Esophagus muscularis mucosa (tissue), 4 donors: ENCODE results near the gene FANCI. TPM values are rescaled to one million over a fixed set of nuclear protein-coding genes. Genes with fewer than 3 reads are reported as not detected.

Source experiments
- DNase-seq: peaks from one replicate; pipeline ENCODE4 v3.0.0-alpha.2; 2017; ENCODE audit errors: extremely low spot score
- H3K27ac ChIP-seq, 4 donors: fragments of 200-600 bp; sonication (generic); replicated peaks in 1 of 4; 1 replicate in 3 of 4; 2 replicates in 1 of 4; pipeline ENCODE4 v1.5.1; 2016 to 2019; ENCODE audit warnings: mild to moderate bottlenecking in 1 of 4
- H3K27me3 ChIP-seq, 4 donors: fragments of 200-600 bp; sonication (generic); one replicate each; pipeline versions ENCODE4 v1.5.1 to v1.6.0; 2016 to 2019
- H3K36me3 ChIP-seq, 4 donors: fragments of 200-600 bp; sonication (generic); one replicate each; pipeline ENCODE4 v1.5.1; 2016 to 2019
- H3K4me1 ChIP-seq, 4 donors: fragments of 200-600 bp; sonication (generic); one replicate each; pipeline ENCODE4 v1.5.1; 2016 to 2019
- H3K4me3 ChIP-seq, 4 donors: fragments of 200-600 bp; sonication (generic); 1 replicate in 2 of 4; 2 replicates in 2 of 4; pipeline ENCODE4 v1.5.1; 2016 to 2019; ENCODE audit warnings: mild to moderate bottlenecking in 4 of 4, moderate library complexity in 1 of 4
- H3K9me3 ChIP-seq, 4 donors: fragments of 200-600 bp; sonication (generic); 1 replicate in 3 of 4; 2 replicates in 1 of 4; pipeline ENCODE4 v1.5.1; 2016 to 2019
- CTCF ChIP-seq, 3 experiments: fragments of 200-600 bp in 2 of 3; fragments of 450-650 bp in 1 of 3; sonication (generic) in 2 of 3; IDR thresholded peaks; one replicate each; pipeline ENCODE4 v1.5.1; 2017 to 2019; ENCODE audit warnings: antibody characterized with exemption in 3 of 3, mild to moderate bottlenecking in 2 of 3, moderate library complexity in 1 of 3
- EP300 ChIP-seq: sonication (generic); formaldehyde crosslinking; IDR thresholded peaks from one replicate; pipeline ENCODE4 v1.6.1; 2017; ENCODE audit warnings: antibody characterized with exemption
- POLR2A ChIP-seq: fragments of 450-650 bp; IDR thresholded peaks from one replicate; pipeline ENCODE4 v1.6.1; 2017; ENCODE audit warnings: antibody characterized with exemption, moderate library complexity, mild to moderate bottlenecking, low read depth
- POLR2AphosphoS5 ChIP-seq, 2 donors: sonication (generic); formaldehyde crosslinking; IDR thresholded peaks; one replicate each; pipeline ENCODE4 v1.6.1; 2017; ENCODE audit warnings: antibody characterized with exemption in 2 of 2
- WGBS: methylation state at CpG from one replicate; pipeline ENCODE4 v1.1.5; 2018; 5-methylcytosine and 5-hydroxymethylcytosine counted together
- intact Hi-C: fragments of 100-400 bp; cut with DNase I; formaldehyde crosslinking; loops from one replicate; pipeline ENCODE4 v1.15.1; 2023
- total RNA-seq, 4 donors: library from RNA; depleted of rRNA; stranded (reverse); fragments of >200 nt; gene quantifications; one replicate each; pipeline versions ENCODE4 v1.1.0 to v1.2.1, GENCODE V29; 2016

Gene FANCI
- total RNA-seq, 4 donors from 2014 or later: 3.5 to 10.2 (median 4.0) TPM

GRCh38 chr15:89197503-89197971 lies 46.2 kb upstream of the FANCI start:
- peak overlapping the region; percentile 24 to 59 (median 47) for H3K27ac ChIP-seq
- peaks cover 48 to 91% (median 67%) of the 10 kb centered on the region in 4 donors for H3K36me3 ChIP-seq
- intact Hi-C loops: no loop called here
- no peak overlapping the region for H3K4me3 ChIP-seq
- no peaks in the 10 kb centered on the region for H3K27me3 ChIP-seq
- peaks cover 10 to 26% (median 20%) of the 10 kb centered on the region in 4 donors for H3K4me1 ChIP-seq
- 68% methylated on average over 4 of the region's 4 CpGs for WGBS
- TF ChIP-seq POLR2AphosphoS5 (IDR thresholded peaks at IDR 0.05) (peak in 1 of 2 donors; percentile 11), POLR2A (no peak), EP300 (no peak)
- no peaks in the 10 kb centered on the region for H3K9me3 ChIP-seq
- DNase-seq: no peak

GRCh38 chr15:89198196-89198595 lies 45.6 kb upstream of the FANCI start:
- 85% methylated on average over 2 of the region's 2 CpGs for WGBS
- Histone ChIP-seq H3K36me3 (peaks cover 42 to 84% (median 60%) of the 10 kb centered on the region in 4 donors), H3K27ac (peak overlapping the region in 3 of 4 donors; percentile 9 to 69 (median 59)), H3K4me3 (no peak overlapping the region), H3K9me3 (no peaks in the 10 kb centered on the region), H3K27me3 (no peaks in the 10 kb centered on the region), H3K4me1 (peaks cover 10 to 26% (median 20%) of the 10 kb centered on the region in 4 donors)
- intact Hi-C loops: no loop called here
- no peak for DNase-seq
- no peak for TF ChIP-seq CTCF (IDR thresholded peaks at IDR 0.05)
- TF ChIP-seq POLR2A: no peak
- no peak for TF ChIP-seq POLR2AphosphoS5 (IDR thresholded peaks at IDR 0.05)
- no peak for TF ChIP-seq EP300

GRCh38 chr15:89198934-89199333 lies 44.8 kb upstream of the FANCI start:
- Histone ChIP-seq H3K27me3 (no peaks in the 10 kb centered on the region), H3K36me3 (peaks cover 34 to 77% (median 53%) of the 10 kb centered on the region in 4 donors), H3K4me3 (no peak overlapping the region), H3K4me1 (peaks cover 10 to 26% (median 20%) of the 10 kb centered on the region in 4 donors), H3K27ac (peak overlapping the region in 3 of 4 donors; percentile 11 to 69 (median 59)), H3K9me3 (no peaks in the 10 kb centered on the region)
- no peak for DNase-seq
- TF ChIP-seq POLR2AphosphoS5 (IDR thresholded peaks at IDR 0.05) (no peak), POLR2A (no peak), CTCF (IDR thresholded peaks at IDR 0.05) (no peak), EP300 (no peak)
- intact Hi-C loops: no loop called here
- WGBS: 82% methylated on average over 3 of the region's 3 CpGs

- Histone ChIP-seq H3K4me1 (peaks cover 10 to 26% (median 20%) of the 10 kb centered on the region in 4 donors), H3K9me3 (no peaks in the 10 kb centered on the region), H3K27me3 (no peaks in the 10 kb centered on the region), H3K4me3 (no peak overlapping the region), H3K36me3 (peaks cover 26 to 68% (median 45%) of the 10 kb centered on the region in 4 donors), H3K27ac (peak overlapping the region; percentile 3 to 69 (median 36))
- TF ChIP-seq EP300 (no peak), CTCF (IDR thresholded peaks at IDR 0.05) (no peak), POLR2AphosphoS5 (IDR thresholded peaks at IDR 0.05) (no peak), POLR2A (no peak)
- intact Hi-C loops: loop anchor here (10.0 kb wide), 2 partner anchors 105 to 235 kb away; no protein-coding TSS in a partner anchor
- no peak for DNase-seq
- 59% methylated on average over 6 of the region's 6 CpGs for WGBS
Observed at GRCh38 chr15:89199746-89200145, 44.0 kb upstream of the FANCI start.

GRCh38 chr15:89200182-89200581 lies 43.6 kb upstream of the FANCI start:
- Histone ChIP-seq H3K4me1 (peaks cover 10 to 25% (median 19%) of the 10 kb centered on the region in 4 donors), H3K36me3 (peaks cover 22 to 64% (median 40%) of the 10 kb centered on the region in 4 donors), H3K9me3 (no peaks in the 10 kb centered on the region), H3K4me3 (no peak overlapping the region), H3K27me3 (no peaks in the 10 kb centered on the region), H3K27ac (peak overlapping the region; percentile 3 to 69 (median 36))
- TF ChIP-seq POLR2AphosphoS5 (IDR thresholded peaks at IDR 0.05) (no peak), POLR2A (no peak), CTCF (IDR thresholded peaks at IDR 0.05) (no peak), EP300 (no peak)
- 97% methylated on average over 12 of the region's 12 CpGs for WGBS
- intact Hi-C loops: loop anchor here (10.0 kb wide), 2 partner anchors 105 to 235 kb away; no protein-coding TSS in a partner anchor
- DNase-seq: no peak
